Endothelial cell (in vitro differentiated cells): ENCODE data around the gene RBBP8. TPM values are rescaled to one million over a fixed set of nuclear protein-coding genes. Genes with fewer than 3 reads are reported as not detected.

ENCODE experiments used
- DNase-seq: peaks from one replicate; pipeline ENCODE4 v3.0.0; 2021; ENCODE audit warnings: low spot score
- H3K27ac Mint-ChIP-seq: one replicate; pipeline ENCODE4 v1.8.0; 2021; ENCODE audit warnings: mixed read lengths, inconsistent platforms; ENCODE audit not compliant: unreplicated experiment
- H3K27me3 Mint-ChIP-seq: one replicate; pipeline ENCODE4 v1.8.0; 2021; ENCODE audit warnings: mild to moderate bottlenecking, moderate library complexity, mixed read lengths, inconsistent platforms; ENCODE audit not compliant: unreplicated experiment
- H3K36me3 Mint-ChIP-seq: one replicate; pipeline ENCODE4 v1.8.0; 2021; ENCODE audit warnings: mild to moderate bottlenecking, low read depth, mixed read lengths, inconsistent platforms; ENCODE audit not compliant: unreplicated experiment
- H3K4me1 Mint-ChIP-seq: one replicate; pipeline ENCODE4 v1.8.0; 2021; ENCODE audit warnings: mild to moderate bottlenecking, mixed read lengths, inconsistent platforms; ENCODE audit not compliant: unreplicated experiment
- H3K4me3 Mint-ChIP-seq: one replicate; pipeline ENCODE4 v1.8.0; 2021; ENCODE audit warnings: mild to moderate bottlenecking, mixed read lengths, inconsistent platforms; ENCODE audit not compliant: unreplicated experiment
- H3K9me3 Mint-ChIP-seq: one replicate; pipeline ENCODE4 v1.8.0; 2021; ENCODE audit warnings: mixed read lengths, inconsistent platforms; ENCODE audit not compliant: unreplicated experiment
- total RNA-seq: library from RNA; stranded (reverse); fragmentation: NEBNext Ultra II Directional; extraction: Animal tissue kit (Norgen Biotek cat#: 25700); gene quantifications from one replicate; pipeline ENCODE4 v1.2.1, GENCODE V29; 2021; ENCODE audit not compliant: unreplicated experiment
- TF ChIP-seq, protein P1 (sequence below): fragments of 200-600 bp; sonication (generic); IDR thresholded peaks from one replicate; pipeline ENCODE4 v1.5.0; 2021; ENCODE audit warnings: antibody characterized with exemption; ENCODE audit not compliant: unreplicated experiment

RBBP8 gene
- total RNA-seq, 1 donor from 2014 or later = 27.0 TPM

DNA sequence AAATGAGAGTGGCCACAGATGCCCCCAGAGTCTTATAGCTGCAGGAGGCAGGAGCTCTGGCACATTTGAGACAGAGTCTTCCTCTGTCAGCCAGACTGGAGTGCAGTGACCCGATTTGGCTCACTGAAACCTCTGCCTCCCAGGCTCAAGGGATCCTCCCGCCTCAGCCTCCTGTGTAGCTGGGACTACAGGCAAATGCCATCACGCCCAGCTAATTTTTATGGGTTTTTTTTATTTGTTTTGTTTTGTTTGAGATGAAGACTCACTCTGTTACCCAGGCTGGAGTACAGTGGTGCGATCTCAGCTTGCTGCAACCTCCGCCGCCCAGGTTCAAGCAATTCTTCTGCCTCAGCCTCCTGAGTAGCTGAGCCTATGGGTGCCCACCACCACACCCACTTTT, 121.4 kb downstream of the RBBP8 start:
- no peak for DNase-seq
- Mint-ChIP-seq H3K36me3 (no peaks in the 10 kb centered on the region), H3K27me3 (no peaks in the 10 kb centered on the region), H3K4me1 (peaks cover 2% of the 10 kb centered on the region), H3K27ac (peak overlapping the region; percentile 32), H3K9me3 (no peaks in the 10 kb centered on the region), H3K4me3 (no peak overlapping the region)
- TF ChIP-seq, protein P1, sequence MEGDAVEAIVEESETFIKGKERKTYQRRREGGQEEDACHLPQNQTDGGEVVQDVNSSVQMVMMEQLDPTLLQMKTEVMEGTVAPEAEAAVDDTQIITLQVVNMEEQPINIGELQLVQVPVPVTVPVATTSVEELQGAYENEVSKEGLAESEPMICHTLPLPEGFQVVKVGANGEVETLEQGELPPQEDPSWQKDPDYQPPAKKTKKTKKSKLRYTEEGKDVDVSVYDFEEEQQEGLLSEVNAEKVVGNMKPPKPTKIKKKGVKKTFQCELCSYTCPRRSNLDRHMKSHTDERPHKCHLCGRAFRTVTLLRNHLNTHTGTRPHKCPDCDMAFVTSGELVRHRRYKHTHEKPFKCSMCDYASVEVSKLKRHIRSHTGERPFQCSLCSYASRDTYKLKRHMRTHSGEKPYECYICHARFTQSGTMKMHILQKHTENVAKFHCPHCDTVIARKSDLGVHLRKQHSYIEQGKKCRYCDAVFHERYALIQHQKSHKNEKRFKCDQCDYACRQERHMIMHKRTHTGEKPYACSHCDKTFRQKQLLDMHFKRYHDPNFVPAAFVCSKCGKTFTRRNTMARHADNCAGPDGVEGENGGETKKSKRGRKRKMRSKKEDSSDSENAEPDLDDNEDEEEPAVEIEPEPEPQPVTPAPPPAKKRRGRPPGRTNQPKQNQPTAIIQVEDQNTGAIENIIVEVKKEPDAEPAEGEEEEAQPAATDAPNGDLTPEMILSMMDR = no peak

DNA sequence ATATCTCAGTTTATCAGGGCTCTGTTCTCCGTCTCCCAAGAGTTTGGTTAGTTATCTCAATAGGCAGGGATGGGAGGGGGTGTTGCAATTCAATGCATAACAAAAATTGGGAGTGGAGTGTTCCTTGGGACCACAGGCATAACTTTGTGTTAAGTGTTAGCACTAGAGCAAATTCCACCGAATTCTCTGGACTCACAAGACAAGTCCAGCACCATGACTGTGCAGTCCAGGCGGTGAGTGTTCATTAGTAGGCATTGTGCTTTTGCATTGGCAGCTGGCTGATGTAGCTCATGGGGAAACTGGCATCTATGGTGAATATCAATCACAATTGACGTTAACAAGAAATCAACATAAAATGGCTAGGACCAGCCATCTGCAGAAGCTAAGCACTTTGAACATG, 123.2 kb downstream of the RBBP8 start:
- Mint-ChIP-seq H3K9me3 (no peaks in the 10 kb centered on the region), H3K4me3 (no peak overlapping the region), H3K4me1 (peaks cover 2% of the 10 kb centered on the region), H3K36me3 (no peaks in the 10 kb centered on the region), H3K27me3 (no peaks in the 10 kb centered on the region), H3K27ac (no peak overlapping the region)
- TF ChIP-seq, protein P1 = no peak
- no peak for DNase-seq

DNA sequence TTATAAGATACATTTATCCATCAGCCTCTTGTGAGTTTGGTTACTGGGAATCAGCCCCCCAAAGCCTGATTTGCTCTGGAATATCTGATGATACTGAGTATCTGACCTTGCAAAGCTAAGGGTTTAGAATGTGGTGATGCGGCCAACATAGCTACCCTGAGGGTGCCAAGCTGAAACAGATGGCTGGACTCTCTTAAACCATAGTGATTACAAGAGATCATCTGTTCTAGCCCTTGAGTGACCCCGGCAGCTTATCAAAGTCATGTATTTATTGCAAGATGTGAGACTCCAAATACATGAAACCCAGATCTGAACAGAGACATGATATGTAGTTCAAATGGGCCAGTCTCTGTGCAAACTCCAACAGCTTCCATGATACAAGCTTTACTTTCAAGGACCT, 124.0 kb downstream of the RBBP8 start:
- Mint-ChIP-seq H3K36me3 (no peaks in the 10 kb centered on the region), H3K27ac (no peak overlapping the region), H3K4me3 (no peak overlapping the region), H3K4me1 (peaks cover 2% of the 10 kb centered on the region), H3K27me3 (no peaks in the 10 kb centered on the region), H3K9me3 (no peaks in the 10 kb centered on the region)
- TF ChIP-seq, protein P1 = no peak
- no peak for DNase-seq

DNA sequence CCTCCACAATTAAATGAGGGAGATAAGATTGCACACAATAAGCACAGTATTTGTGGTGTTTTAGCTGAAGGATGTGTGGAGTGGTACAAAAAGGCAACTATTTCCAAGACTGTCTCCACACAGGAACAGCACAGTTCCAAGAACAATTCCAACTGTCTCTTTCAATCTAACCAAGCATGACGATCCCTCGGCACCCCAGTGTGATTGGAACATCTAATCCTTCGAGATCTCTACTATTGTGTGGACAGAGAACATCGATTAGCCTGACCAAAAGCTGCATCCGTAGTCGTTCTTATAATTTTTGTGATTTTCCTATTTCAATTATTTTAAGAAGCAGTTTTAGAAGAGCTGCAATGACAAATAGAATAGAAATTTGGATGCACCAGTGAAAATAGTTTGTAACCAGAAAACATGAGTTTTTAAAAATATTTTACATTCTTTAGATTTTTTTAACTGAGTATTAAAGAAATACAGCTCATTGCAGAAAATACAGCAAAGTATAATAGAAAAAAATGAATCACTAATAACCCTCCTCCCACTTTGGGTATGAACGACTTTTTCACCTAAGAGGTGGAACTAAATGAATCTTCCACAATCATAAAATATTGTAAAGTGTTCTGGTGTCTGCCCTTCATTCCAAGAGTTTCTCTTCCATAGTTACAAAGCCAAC, 125.8 kb downstream of the RBBP8 start:
- peaks cover 6% of the 10 kb centered on the region for H3K36me3 Mint-ChIP-seq
- DNase-seq = no peak
- TF ChIP-seq, protein P1 = no peak
- no peaks in the 10 kb centered on the region for H3K27me3 Mint-ChIP-seq
- H3K4me3 Mint-ChIP-seq = no peak overlapping the region
- H3K4me1 Mint-ChIP-seq = peaks cover 2% of the 10 kb centered on the region
- no peaks in the 10 kb centered on the region for H3K9me3 Mint-ChIP-seq
- H3K27ac Mint-ChIP-seq = no peak overlapping the region

DNA sequence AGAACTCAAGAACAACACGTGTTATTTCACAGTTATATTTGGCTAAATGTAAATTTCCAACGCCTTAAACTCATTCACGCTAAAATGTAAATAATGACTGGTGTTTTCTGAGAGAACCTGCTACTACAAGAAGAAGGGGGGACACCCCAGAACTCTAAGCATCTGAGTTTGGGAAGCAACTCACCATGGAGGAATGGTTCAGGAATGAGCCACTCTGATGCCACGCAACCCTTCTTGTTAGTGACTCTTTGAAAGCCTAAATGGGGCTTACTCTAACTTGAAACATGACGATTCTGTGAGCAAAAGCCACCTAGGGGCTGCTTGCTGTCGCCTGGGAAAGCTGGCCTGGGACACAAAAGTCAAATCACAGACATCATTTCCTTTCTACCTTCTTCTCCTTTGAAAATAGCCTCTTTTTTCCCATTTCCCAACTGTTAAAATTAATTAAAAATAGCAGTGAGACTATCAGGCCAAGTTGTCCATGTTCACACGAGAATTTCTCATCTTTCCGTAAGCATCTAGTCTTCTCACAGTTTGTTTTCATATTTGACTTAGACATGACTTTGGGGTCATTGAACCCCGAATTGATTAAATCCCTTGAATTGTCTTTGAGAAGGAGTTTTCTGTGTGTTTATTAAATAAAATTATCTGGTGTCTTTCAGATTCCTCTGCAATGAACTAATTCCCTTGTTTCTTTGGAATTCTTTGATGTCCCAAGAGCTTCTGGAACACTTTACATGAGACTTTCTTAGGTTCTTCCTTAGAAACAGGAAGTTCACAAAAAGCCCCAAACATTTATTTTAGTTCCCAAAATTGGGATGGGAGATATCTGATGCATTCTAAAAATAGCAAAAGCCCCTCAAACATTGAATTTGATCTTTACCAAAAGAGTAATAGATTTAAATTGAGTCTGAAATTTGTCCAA, 126.7 kb downstream of the RBBP8 start:
- Mint-ChIP-seq H3K36me3 (peaks cover 6% of the 10 kb centered on the region), H3K4me1 (no peaks in the 10 kb centered on the region), H3K27ac (no peak overlapping the region), H3K9me3 (no peaks in the 10 kb centered on the region), H3K27me3 (no peaks in the 10 kb centered on the region), H3K4me3 (no peak overlapping the region)
- TF ChIP-seq, protein P1 = no peak
- no peak for DNase-seq
